Spleen (tissue), 11 donors: ENCODE measurements around the gene CNPY4. TPM values are rescaled to one million over a fixed set of nuclear protein-coding genes. Genes with fewer than 3 reads are reported as not detected.

ENCODE experiments used
- DNase-seq: peaks from one replicate; pipeline ENCODE4 v3.0.0-alpha.2; 2020
- H3K27ac ChIP-seq, 8 donors: fragments of 200-600 bp; sonication (generic) in 7 of 8; 1 replicate in 4 of 8; 2 replicates in 4 of 8; pipeline versions ENCODE4 v1.5.0 to v1.8.0; 2016 to 2021; ENCODE audit warnings: inconsistent platforms in 4 of 8, mild to moderate bottlenecking in 4 of 8, moderate library complexity in 1 of 8
- H3K27me3 ChIP-seq, 7 donors: fragments of 200-600 bp; sonication (generic) in 6 of 7; replicated peaks in 1 of 7; 1 replicate in 4 of 7; 2 replicates in 3 of 7; pipeline versions ENCODE4 v1.5.0 to v1.8.0; 2016 to 2021; ENCODE audit warnings: inconsistent platforms in 3 of 7, mild to moderate bottlenecking in 1 of 7
- H3K36me3 ChIP-seq, 6 donors: fragments of 200-600 bp; sonication (generic) in 5 of 6; 1 replicate in 4 of 6; 2 replicates in 2 of 6; pipeline versions ENCODE4 v1.5.0 to v1.8.0; 2016 to 2021; ENCODE audit warnings: inconsistent platforms in 2 of 6
- H3K4me1 ChIP-seq, 6 donors: fragments of 200-600 bp; sonication (generic) in 5 of 6; 1 replicate in 3 of 6; 2 replicates in 3 of 6; pipeline versions ENCODE4 v1.5.0 to v1.8.0; 2016 to 2021; ENCODE audit warnings: inconsistent platforms in 3 of 6
- H3K4me3 ChIP-seq, 8 donors: fragments of 200-600 bp; sonication (generic) in 7 of 8; 1 replicate in 4 of 8; 2 replicates in 4 of 8; pipeline versions ENCODE4 v1.5.0 to v1.8.0; 2016 to 2021; ENCODE audit warnings: inconsistent platforms in 4 of 8, mild to moderate bottlenecking in 4 of 8, moderate library complexity in 2 of 8
- H3K9me3 ChIP-seq, 8 donors: fragments of 200-600 bp; sonication (generic) in 7 of 8; 1 replicate in 4 of 8; 2 replicates in 4 of 8; pipeline versions ENCODE4 v1.5.0 to v1.8.0; 2016 to 2021; ENCODE audit warnings: inconsistent platforms in 4 of 8
- POLR2A ChIP-seq, 3 donors: fragments of 450-650 bp; IDR thresholded peaks; one replicate each; pipeline ENCODE4 v1.5.1; 2017; ENCODE audit warnings: antibody characterized with exemption in 3 of 3, mild to moderate bottlenecking in 1 of 3
- POLR2AphosphoS5 ChIP-seq, 3 donors: sonication (generic); formaldehyde crosslinking; IDR thresholded peaks; one replicate each; pipeline ENCODE4 v1.5.1; 2017; ENCODE audit warnings: antibody characterized with exemption in 3 of 3
- WGBS, 5 donors: extraction: QIAGEN DNeasy Blood & Tissue Kit in 3 of 5; methylation state at CpG; one replicate each; pipeline versions ENCODE4 v1.1.5 to v1.1.7; 2013 to 2018; 5-methylcytosine and 5-hydroxymethylcytosine counted together
- intact Hi-C: fragments of 100-400 bp; cut with DNase I; formaldehyde crosslinking; loops from one replicate; pipeline ENCODE4 v1.15.0; 2023; ENCODE audit warnings: low total_unique reads
- polyA plus RNA-seq, 3 donors: library from polyadenylated mRNA; stranded (reverse); fragments of 200-250 nt; gene quantifications; one replicate each; pipeline ENCODE4 v1.2.1, GENCODE V29; 2013
- total RNA-seq, 7 donors: library from RNA; depleted of rRNA in 3 of 7; stranded (reverse); fragments of >200 nt in 3 of 7; fragmentation: NEBNext Ultra II Directional in 4 of 7; extraction: Animal tissue kit (Norgen Biotek cat#: 25700) in 4 of 7; gene quantifications; one replicate each; pipeline versions ENCODE4 v1.1.0 to v1.2.1, GENCODE V29; 2016 to 2021
- TF ChIP-seq, protein P1 (sequence below), 11 experiments: fragments of 200-600 bp in 7 of 11; fragments of 450-650 bp in 4 of 11; sonication (generic) in 4 of 11; IDR thresholded peaks in 8 of 11; conservative IDR thresholded peaks in 3 of 11; 1 replicate in 7 of 11; 2 replicates in 4 of 11; pipeline versions ENCODE4 v1.4.0 to v1.8.0; 2016 to 2021; ENCODE audit warnings: antibody characterized with exemption in 11 of 11, inconsistent platforms in 4 of 11, mild to moderate bottlenecking in 1 of 11
- donor health status: healthy with polysubstance abuse.
- donor health status: DM: no; HTN: no; CAD: no; lungs with moderate emphysema.
- donor health status: DM: no; HTN: no; CAD: no.
- donor health status: Bipolar disorder and iron deficiency.
- donor health status: healthy.
- donor health status: DM: no; HTN: no; CAD: no.
- donor health status: DM: yes; HTN: yes; CAD: no.

Gene CNPY4
- total and polyA plus RNA-seq, 10 donors, result 9.7 to 19.7 (median 13.8) TPM

DNA sequence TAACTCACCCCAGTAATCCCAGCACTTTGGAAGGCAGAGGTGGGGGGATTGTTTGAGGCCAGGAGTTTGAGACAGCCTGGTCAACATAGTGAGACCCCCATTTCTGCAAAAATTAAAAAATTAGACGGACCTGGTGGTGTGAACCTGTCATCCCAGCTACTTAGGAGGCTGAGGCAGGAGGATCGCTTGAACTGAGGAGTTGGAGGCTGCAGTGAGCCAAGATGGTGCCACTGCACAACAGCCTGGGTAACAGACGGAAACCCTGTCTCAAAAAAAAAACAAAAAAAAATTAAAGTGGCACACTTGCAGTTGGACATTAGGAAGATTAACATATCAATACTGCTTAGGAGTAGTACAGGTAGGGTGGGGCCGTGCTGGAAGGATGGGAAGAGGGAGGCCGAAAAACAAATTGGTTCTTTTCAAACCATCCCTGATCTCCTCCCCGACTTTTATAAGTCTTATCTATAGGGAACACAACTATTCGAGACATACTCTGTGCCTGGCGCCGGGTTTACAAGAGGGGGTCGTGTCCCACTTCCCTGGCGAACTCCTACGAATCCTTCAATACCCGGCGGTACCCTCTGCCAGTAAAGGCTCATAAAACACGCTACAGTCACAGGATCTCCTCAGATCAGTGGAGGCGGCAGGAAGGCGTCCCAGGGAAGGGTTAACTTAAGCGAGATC lies 904 bp upstream of the CNPY4 start:
- peaks cover 0 to 33% (median 10%) of the 10 kb centered on the region in 6 donors for H3K36me3 ChIP-seq
- WGBS, 5 donors, result 21 to 23% (median 23%) methylated on average over 17 to 18 of the region's 18 CpGs
- H3K4me1 ChIP-seq, result peaks cover 16 to 59% (median 32%) of the 10 kb centered on the region in 6 donors
- no peaks in the 10 kb centered on the region for H3K9me3 ChIP-seq
- H3K27me3 ChIP-seq, result no peaks in the 10 kb centered on the region
- peak overlapping the region; percentile 75 to 94 (median 90) for H3K4me3 ChIP-seq
- intact Hi-C loops, result no loop called here
- TF ChIP-seq POLR2A (IDR thresholded peaks at IDR 0.05) (no peak), POLR2AphosphoS5 (IDR thresholded peaks at IDR 0.05) (no peak)
- TF ChIP-seq, protein P1, sequence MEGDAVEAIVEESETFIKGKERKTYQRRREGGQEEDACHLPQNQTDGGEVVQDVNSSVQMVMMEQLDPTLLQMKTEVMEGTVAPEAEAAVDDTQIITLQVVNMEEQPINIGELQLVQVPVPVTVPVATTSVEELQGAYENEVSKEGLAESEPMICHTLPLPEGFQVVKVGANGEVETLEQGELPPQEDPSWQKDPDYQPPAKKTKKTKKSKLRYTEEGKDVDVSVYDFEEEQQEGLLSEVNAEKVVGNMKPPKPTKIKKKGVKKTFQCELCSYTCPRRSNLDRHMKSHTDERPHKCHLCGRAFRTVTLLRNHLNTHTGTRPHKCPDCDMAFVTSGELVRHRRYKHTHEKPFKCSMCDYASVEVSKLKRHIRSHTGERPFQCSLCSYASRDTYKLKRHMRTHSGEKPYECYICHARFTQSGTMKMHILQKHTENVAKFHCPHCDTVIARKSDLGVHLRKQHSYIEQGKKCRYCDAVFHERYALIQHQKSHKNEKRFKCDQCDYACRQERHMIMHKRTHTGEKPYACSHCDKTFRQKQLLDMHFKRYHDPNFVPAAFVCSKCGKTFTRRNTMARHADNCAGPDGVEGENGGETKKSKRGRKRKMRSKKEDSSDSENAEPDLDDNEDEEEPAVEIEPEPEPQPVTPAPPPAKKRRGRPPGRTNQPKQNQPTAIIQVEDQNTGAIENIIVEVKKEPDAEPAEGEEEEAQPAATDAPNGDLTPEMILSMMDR (IDR thresholded peaks at IDR 0.05 in 8 of 11, conservative IDR thresholded peaks at IDR 0.05 in 3 of 11), result no peak
- no peak for DNase-seq
- peak overlapping the region; percentile 87 to 96 (median 90) for H3K27ac ChIP-seq

DNA sequence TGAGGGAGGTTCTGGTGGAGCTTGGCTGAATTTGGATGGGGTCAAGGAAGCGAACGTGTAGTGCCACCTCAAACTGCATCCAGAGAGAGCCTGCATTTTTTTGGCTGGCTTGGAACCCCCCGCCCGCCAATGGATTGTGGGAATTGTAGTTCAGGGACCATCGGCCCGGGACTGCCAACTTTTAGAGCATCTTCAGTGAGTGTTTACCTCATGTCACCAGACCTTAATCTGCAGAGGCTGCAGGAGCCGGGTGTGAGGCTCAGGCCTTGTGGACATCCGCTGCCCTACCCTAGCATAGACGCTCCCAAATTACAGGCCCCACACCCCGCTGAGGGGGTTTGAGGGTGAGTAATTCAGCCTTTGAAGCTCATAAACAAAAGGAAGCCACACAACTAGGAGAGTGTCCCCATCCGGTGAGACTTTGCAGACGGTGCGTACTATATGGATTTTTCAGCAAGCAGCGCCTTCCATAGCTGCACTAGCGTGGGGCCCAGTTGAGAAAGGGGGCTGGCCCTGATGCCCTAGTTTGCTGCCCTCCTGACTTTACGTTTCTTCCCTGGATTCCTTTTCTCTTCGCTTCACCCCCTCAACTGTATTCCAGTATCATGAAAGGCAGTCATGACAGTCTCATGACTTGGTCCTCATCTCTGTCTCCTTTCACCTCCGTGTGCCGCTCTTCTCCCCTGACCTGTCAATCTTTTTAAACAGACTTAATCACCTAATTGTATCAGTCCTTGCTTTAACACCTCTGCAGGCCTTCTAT lies 717 bp downstream of the CNPY4 start:
- H3K36me3 ChIP-seq, result peaks cover 0 to 31% (median 2%) of the 10 kb centered on the region in 6 donors
- peaks cover 18 to 75% (median 41%) of the 10 kb centered on the region in 6 donors for H3K4me1 ChIP-seq
- peak overlapping the region; percentile 72 to 94 (median 88) for H3K4me3 ChIP-seq
- TF ChIP-seq POLR2A (IDR thresholded peaks at IDR 0.05) (no peak), POLR2AphosphoS5 (IDR thresholded peaks at IDR 0.05) (no peak)
- TF ChIP-seq, protein P1 (IDR thresholded peaks at IDR 0.05 in 8 of 11, conservative IDR thresholded peaks at IDR 0.05 in 3 of 11), result no peak
- intact Hi-C loops, result no loop called here
- peak; percentile 86 for DNase-seq
- WGBS, 5 donors, result 24 to 46% (median 26%) methylated on average over 11 to 19 of the region's 19 CpGs
- H3K9me3 ChIP-seq, result no peaks in the 10 kb centered on the region
- no peaks in the 10 kb centered on the region for H3K27me3 ChIP-seq
- peak overlapping the region; percentile 40 to 96 (median 89) for H3K27ac ChIP-seq

DNA sequence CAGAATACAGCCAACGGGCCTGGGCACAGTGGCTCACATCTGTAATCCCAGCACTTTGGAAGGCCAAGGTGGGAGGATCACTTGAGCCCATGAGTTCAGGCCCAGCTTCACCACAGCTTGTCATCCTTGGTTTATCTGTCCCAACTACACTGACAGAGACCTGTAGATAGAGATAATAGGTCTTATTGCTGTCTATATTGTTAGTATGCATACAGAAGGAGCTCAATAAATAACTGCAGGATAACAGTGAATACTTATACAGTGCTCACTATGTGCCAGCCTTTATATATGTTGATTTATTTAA lies 1.3 kb downstream of the CNPY4 start:
- peak overlapping the region in 5 of 8 donors; percentile 75 to 93 (median 92) for H3K4me3 ChIP-seq
- H3K27me3 ChIP-seq, result no peaks in the 10 kb centered on the region
- no peak for TF ChIP-seq POLR2A (IDR thresholded peaks at IDR 0.05)
- TF ChIP-seq, protein P1 (IDR thresholded peaks at IDR 0.05 in 8 of 11, conservative IDR thresholded peaks at IDR 0.05 in 3 of 11), result no peak
- no peak for TF ChIP-seq POLR2AphosphoS5 (IDR thresholded peaks at IDR 0.05)
- WGBS, 5 donors, result 38 to 71% (median 48%) methylated on average over 1 of the region's 1 CpG
- DNase-seq, result no peak
- peaks cover 22 to 81% (median 47%) of the 10 kb centered on the region in 6 donors for H3K4me1 ChIP-seq
- peak overlapping the region; percentile 40 to 96 (median 89) for H3K27ac ChIP-seq
- intact Hi-C loops, result no loop called here
- H3K9me3 ChIP-seq, result no peaks in the 10 kb centered on the region
- peaks cover 0 to 29% (median 0%) of the 10 kb centered on the region in 6 donors for H3K36me3 ChIP-seq

DNA sequence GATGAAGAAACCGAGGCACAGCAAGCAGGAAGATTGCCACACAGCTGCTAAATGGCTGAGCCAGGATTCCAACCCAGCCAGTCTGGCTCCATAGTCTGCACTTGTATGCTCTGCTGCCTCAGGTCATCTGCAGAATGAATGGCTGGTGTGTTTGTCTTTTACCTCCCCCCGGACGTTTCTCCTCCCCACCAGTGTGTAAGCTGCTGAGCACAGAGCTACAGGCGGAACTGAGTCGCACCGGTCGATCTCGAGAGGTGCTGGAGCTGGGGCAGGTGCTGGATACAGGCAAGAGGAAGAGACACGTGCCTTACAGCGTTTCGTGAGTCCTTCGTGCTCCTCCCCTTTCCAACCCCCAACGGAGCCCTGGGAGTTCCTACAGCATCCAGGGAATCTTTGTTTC lies 2.6 kb downstream of the CNPY4 start:
- Histone ChIP-seq H3K27me3 (no peaks in the 10 kb centered on the region), H3K27ac (peak overlapping the region in 3 of 8 donors; percentile 7 to 38 (median 8)), H3K4me1 (peaks cover 28 to 90% (median 55%) of the 10 kb centered on the region in 6 donors), H3K36me3 (peaks cover 0 to 29% (median 0%) of the 10 kb centered on the region in 6 donors), H3K4me3 (no peak overlapping the region), H3K9me3 (no peaks in the 10 kb centered on the region)
- intact Hi-C loops, result no loop called here
- TF ChIP-seq POLR2A (IDR thresholded peaks at IDR 0.05), result no peak
- TF ChIP-seq, protein P1 (IDR thresholded peaks at IDR 0.05 in 8 of 11, conservative IDR thresholded peaks at IDR 0.05 in 3 of 11), result no peak
- TF ChIP-seq POLR2AphosphoS5 (IDR thresholded peaks at IDR 0.05), result no peak
- WGBS, 5 donors, result 77 to 90% (median 82%) methylated on average over 13 of the region's 13 CpGs
- DNase-seq, result no peak
